ENCODE data around the gene KLC1.

DNA sequence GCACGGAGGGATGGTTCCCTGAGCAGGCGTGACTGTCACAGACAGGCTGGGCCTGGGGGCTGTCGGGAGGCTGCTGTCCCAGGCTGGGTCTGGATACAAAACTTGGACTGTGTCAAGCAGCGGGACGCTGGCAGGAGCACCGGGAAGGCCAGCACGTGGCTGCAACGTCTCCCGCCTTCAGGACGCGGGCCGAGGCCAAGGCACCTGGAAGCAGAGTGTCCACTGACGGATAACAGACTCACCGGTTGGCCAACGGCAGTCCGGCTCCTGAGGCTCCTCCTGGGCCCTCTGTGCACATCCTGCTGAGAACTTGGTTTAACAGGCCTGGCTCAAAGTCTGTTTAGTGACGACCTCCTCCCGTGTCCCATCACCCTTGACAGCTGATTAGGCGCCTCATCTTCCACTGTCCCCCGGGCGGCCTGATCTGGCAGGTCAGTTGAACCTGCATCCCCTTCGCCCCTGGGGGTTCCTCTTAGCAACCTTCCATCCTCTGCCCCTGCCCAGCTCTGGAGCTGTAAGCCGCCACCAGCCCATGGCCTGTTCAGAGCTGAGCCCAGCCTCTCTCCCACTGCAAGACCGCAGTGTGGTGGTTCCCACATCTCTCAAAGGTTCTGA lies 83.7 kb downstream of the KLC1 start:
- TF ChIP-seq CTCF (IDR thresholded peaks at IDR 0.05; ENCODE audit: insufficient read depth, low read depth, low read length) (no peak), EZH2 (IDR thresholded peaks at IDR 0.05; ENCODE audit: insufficient read depth, low read length) (no peak)
